IgD-negative memory B cell (primary cell): ENCODE data around the gene TNS2. TPM values are rescaled to one million over a fixed set of nuclear protein-coding genes. Genes with fewer than 3 reads are reported as not detected.

ENCODE experiments used
- H3K27ac Mint-ChIP-seq, 3 donors: one replicate each; pipeline ENCODE4 v1.8.0; 2020 to 2022; ENCODE audit warnings: mild to moderate bottlenecking in 3 of 3, mixed read lengths in 3 of 3, moderate library complexity in 1 of 3
- H3K27me3 Mint-ChIP-seq: one replicate; pipeline ENCODE4 v1.8.0; 2021; ENCODE audit warnings: mixed read lengths
- H3K36me3 Mint-ChIP-seq: one replicate; pipeline ENCODE4 v1.8.0; 2020; ENCODE audit warnings: mild to moderate bottlenecking, mixed read lengths
- H3K4me1 Mint-ChIP-seq, 3 donors: one replicate each; pipeline ENCODE4 v1.8.0; 2020 to 2022; ENCODE audit warnings: mixed read lengths in 3 of 3, mild to moderate bottlenecking in 1 of 3
- H3K4me3 Mint-ChIP-seq, 4 donors: one replicate each; pipeline ENCODE4 v1.8.0; 2020 to 2022; ENCODE audit warnings: mild to moderate bottlenecking in 4 of 4, mixed read lengths in 4 of 4, moderate library complexity in 3 of 4
- H3K9me3 Mint-ChIP-seq, 3 donors: one replicate each; pipeline ENCODE4 v1.8.0; 2020 to 2021; ENCODE audit warnings: mixed read lengths in 3 of 3, mild to moderate bottlenecking in 1 of 3
- polyA plus RNA-seq: library from polyadenylated mRNA; unstranded; fragments of 300-500 nt; fragmentation: Illumina TruSeq; gene quantifications from one replicate; pipeline ENCODE4 v1.2.3, GENCODE V29; 2021

Gene TNS2
- polyA plus RNA-seq, 1 donor from 2014 or later = not detected

GRCh38 chr12:53050426-53051057 is 677 bp downstream of the TNS2 start:
- peak overlapping the region in 1 of 4 donors; percentile 9 for H3K4me3 Mint-ChIP-seq
- H3K9me3 Mint-ChIP-seq = no peaks in the 10 kb centered on the region
- no peaks in the 10 kb centered on the region for H3K36me3 Mint-ChIP-seq
- H3K4me1 Mint-ChIP-seq = peaks cover 0 to 13% (median 8%) of the 10 kb centered on the region in 3 donors
- H3K27ac Mint-ChIP-seq = no peak overlapping the region
- no peaks in the 10 kb centered on the region for H3K27me3 Mint-ChIP-seq

GRCh38 chr12:53051058-53051880 is 1.4 kb downstream of the TNS2 start:
- Mint-ChIP-seq H3K27ac (peak overlapping the region in 1 of 3 donors; percentile 23), H3K36me3 (no peaks in the 10 kb centered on the region), H3K4me3 (peak overlapping the region in 1 of 4 donors; percentile 34), H3K9me3 (no peaks in the 10 kb centered on the region), H3K27me3 (no peaks in the 10 kb centered on the region), H3K4me1 (peaks cover 0 to 13% (median 8%) of the 10 kb centered on the region in 3 donors)

GRCh38 chr12:53051881-53052412 is 2.1 kb downstream of the TNS2 start:
- peaks cover 0 to 10% (median 6%) of the 10 kb centered on the region in 3 donors for H3K4me1 Mint-ChIP-seq
- peak overlapping the region in 2 of 4 donors; percentile 27 to 34 for H3K4me3 Mint-ChIP-seq
- no peaks in the 10 kb centered on the region for H3K27me3 Mint-ChIP-seq
- no peaks in the 10 kb centered on the region for H3K9me3 Mint-ChIP-seq
- no peaks in the 10 kb centered on the region for H3K36me3 Mint-ChIP-seq
- peak overlapping the region in 1 of 3 donors; percentile 57 for H3K27ac Mint-ChIP-seq

GRCh38 chr12:53052419-53053217 is 2.8 kb downstream of the TNS2 start:
- Mint-ChIP-seq H3K4me1 (peaks cover 0 to 10% (median 6%) of the 10 kb centered on the region in 3 donors), H3K36me3 (no peaks in the 10 kb centered on the region), H3K27me3 (no peaks in the 10 kb centered on the region), H3K9me3 (no peaks in the 10 kb centered on the region), H3K4me3 (no peak overlapping the region), H3K27ac (peak overlapping the region in 1 of 3 donors; percentile 57)

- Mint-ChIP-seq H3K9me3 (no peaks in the 10 kb centered on the region), H3K36me3 (no peaks in the 10 kb centered on the region)
These were observed 3.6 kb downstream of the TNS2 start for GRCh38 chr12:53053218-53054111.

GRCh38 chr12:53054112-53054878 is 4.4 kb downstream of the TNS2 start:
- Mint-ChIP-seq H3K4me1 (peaks cover 0 to 10% (median 6%) of the 10 kb centered on the region in 3 donors), H3K27ac (peak overlapping the region; percentile 49 to 96 (median 95)), H3K27me3 (no peaks in the 10 kb centered on the region), H3K36me3 (no peaks in the 10 kb centered on the region), H3K9me3 (no peaks in the 10 kb centered on the region), H3K4me3 (peak overlapping the region; percentile 82 to 99 (median 96))

More at GRCh38 chr12:53053218-53054111, 3.6 kb downstream of the TNS2 start:
- H3K4me1 Mint-ChIP-seq = peaks cover 0 to 10% (median 6%) of the 10 kb centered on the region in 3 donors
- peak overlapping the region; percentile 49 to 96 (median 95) for H3K27ac Mint-ChIP-seq
- peak overlapping the region; percentile 82 to 99 (median 96) for H3K4me3 Mint-ChIP-seq
- no peaks in the 10 kb centered on the region for H3K27me3 Mint-ChIP-seq

GRCh38 chr12:53055471-53056266 is 5.8 kb downstream of the TNS2 start:
- Mint-ChIP-seq H3K4me3 (peak overlapping the region in 2 of 4 donors; percentile 57 to 76), H3K36me3 (no peaks in the 10 kb centered on the region), H3K27ac (peak overlapping the region in 1 of 3 donors; percentile 46), H3K9me3 (no peaks in the 10 kb centered on the region), H3K27me3 (no peaks in the 10 kb centered on the region), H3K4me1 (peaks cover 0 to 10% (median 6%) of the 10 kb centered on the region in 3 donors)

- Mint-ChIP-seq H3K4me1 (peaks cover 0 to 10% (median 6%) of the 10 kb centered on the region in 3 donors), H3K27ac (peak overlapping the region in 1 of 3 donors; percentile 57), H3K4me3 (peak overlapping the region in 1 of 4 donors; percentile 54), H3K27me3 (no peaks in the 10 kb centered on the region), H3K9me3 (no peaks in the 10 kb centered on the region), H3K36me3 (no peaks in the 10 kb centered on the region)
These were observed 6.4 kb downstream of the TNS2 start for GRCh38 chr12:53056296-53056695.

- peak overlapping the region in 1 of 4 donors; percentile 54 for H3K4me3 Mint-ChIP-seq
- peaks cover 0 to 10% (median 6%) of the 10 kb centered on the region in 3 donors for H3K4me1 Mint-ChIP-seq
- H3K27ac Mint-ChIP-seq = peak overlapping the region in 1 of 3 donors; percentile 57
These were observed 7.0 kb downstream of the TNS2 start for GRCh38 chr12:53056901-53057300.

GRCh38 chr12:53057816-53058500 is 8.1 kb downstream of the TNS2 start:
- Mint-ChIP-seq H3K36me3 (no peaks in the 10 kb centered on the region), H3K9me3 (no peaks in the 10 kb centered on the region), H3K27ac (no peak overlapping the region), H3K4me1 (peaks cover 0 to 8% (median 6%) of the 10 kb centered on the region in 3 donors), H3K4me3 (peak overlapping the region in 1 of 4 donors; percentile 62), H3K27me3 (no peaks in the 10 kb centered on the region)

More at GRCh38 chr12:53056901-53057300, 7.0 kb downstream of the TNS2 start:
- Mint-ChIP-seq H3K27me3 (no peaks in the 10 kb centered on the region), H3K36me3 (no peaks in the 10 kb centered on the region), H3K9me3 (no peaks in the 10 kb centered on the region)

- H3K27ac Mint-ChIP-seq = no peak overlapping the region
- H3K4me3 Mint-ChIP-seq = no peak overlapping the region
These were observed 9.0 kb downstream of the TNS2 start for GRCh38 chr12:53058674-53059433.

More at GRCh38 chr12:53058674-53059433, 9.0 kb downstream of the TNS2 start:
- Mint-ChIP-seq H3K36me3 (no peaks in the 10 kb centered on the region), H3K27me3 (no peaks in the 10 kb centered on the region), H3K9me3 (no peaks in the 10 kb centered on the region), H3K4me1 (peaks cover 0 to 5% (median 4%) of the 10 kb centered on the region in 3 donors)
